IMR-90 (cell line): ENCODE data around the gene MED22. TPM values are rescaled to one million over a fixed set of nuclear protein-coding genes. Genes with fewer than 3 reads are reported as not detected.
A peak's percentile ranks its signal among the peaks of the same experiment; 100 is the strongest.

ENCODE experiments used
- ATAC-seq: fragments of 200-7000 bp; cut with Tn5 transposase; 2 replicates; pipeline ENCODE4 v1.9.1; 2020; ENCODE audit warnings: low read depth, mild to moderate bottlenecking, moderate library complexity
- BruUV-seq: library from RNA; stranded (reverse); fragments of 400-500 nt; replicated peaks from 2 replicates; lab custom pipeline; 2021; lab: Mats Ljungman, UMichigan
- CTCF ChIA-PET: fragments of 300-600 bp; formaldehyde crosslinking; extraction: SDS; loops from one replicate; lab custom pipeline; 2021; ENCODE audit warnings: antibody characterized with exemption; lab: Yijun Ruan, JAX
- POLR2A ChIA-PET: fragments of 300-600 bp; sonication (Branson Sonifier 250); formaldehyde crosslinking; loops from one replicate; lab custom pipeline; 2022; ENCODE audit warnings: antibody characterized with exemption; ENCODE audit not compliant: unreplicated experiment; lab: Charles Lee
- DNase-seq: peaks from one replicate; pipeline ENCODE4 v3.0.0; 2013
- H2AFZ ChIP-seq: replicated peaks from 2 replicates; pipeline ENCODE3; 2013; ENCODE audit warnings: low read length, mild to moderate bottlenecking; ENCODE audit not compliant: poor library complexity
- H2AK5ac ChIP-seq: 2 replicates; pipeline ENCODE4 v1.6.1; 2013; ENCODE audit warnings: low read depth, low read length, inconsistent platforms
- H2AK9ac ChIP-seq: replicated peaks from 2 replicates; pipeline ENCODE3; 2013; ENCODE audit warnings: mild to moderate bottlenecking, low read depth, low read length, moderate library complexity; ENCODE audit not compliant: poor library complexity
- H2BK120ac ChIP-seq: 2 replicates; pipeline ENCODE4 v1.6.1; 2013; ENCODE audit warnings: low read depth, low read length, inconsistent platforms
- H2BK15ac ChIP-seq: 3 replicates; pipeline ENCODE4 v1.6.1; 2013; ENCODE audit warnings: low read depth, low read length, inconsistent platforms
- H2BK20ac ChIP-seq: 2 replicates; pipeline ENCODE4 v1.6.1; 2013; ENCODE audit warnings: low read depth, mild to moderate bottlenecking, inconsistent platforms, low read length, moderate library complexity
- H2BK5ac ChIP-seq: 2 replicates; pipeline ENCODE4 v1.6.1; 2013; ENCODE audit warnings: mild to moderate bottlenecking, low read depth, low read length, inconsistent platforms; ENCODE audit not compliant: poor library complexity, severe bottlenecking
- H3K14ac ChIP-seq: replicated peaks from 2 replicates; pipeline ENCODE4 v1.6.1; 2013; ENCODE audit warnings: low read depth, low read length, inconsistent platforms
- H3K18ac ChIP-seq: 2 replicates; pipeline ENCODE4 v1.6.1; 2013; ENCODE audit warnings: low read depth, low read length, control low read depth
- H3K23ac ChIP-seq: 2 replicates; pipeline ENCODE4 v1.6.1; 2013; ENCODE audit warnings: low read depth, low read length, inconsistent platforms
- H3K27ac ChIP-seq: 2 replicates; pipeline ENCODE4 v1.5.1; 2013; ENCODE audit warnings: mild to moderate bottlenecking, control low read depth, low read length; ENCODE audit not compliant: insufficient read depth
- H3K27me3 ChIP-seq: 2 replicates; pipeline ENCODE4 v1.6.1; 2013; ENCODE audit warnings: low read length; ENCODE audit not compliant: control insufficient read depth, insufficient read depth
- H3K36me3 ChIP-seq: 2 replicates; pipeline ENCODE4 v1.6.1; 2013; ENCODE audit warnings: low read length, mixed read lengths; ENCODE audit not compliant: control insufficient read depth, insufficient read depth
- H3K4ac ChIP-seq: 2 replicates; pipeline ENCODE4 v1.6.1; 2013; ENCODE audit warnings: low read depth, low read length, inconsistent platforms
- H3K4me1 ChIP-seq: 2 replicates; pipeline ENCODE4 v1.6.1; 2013; ENCODE audit warnings: low read length, mixed read lengths; ENCODE audit not compliant: control insufficient read depth, insufficient read depth
- H3K4me2 ChIP-seq: 2 replicates; pipeline ENCODE4 v1.6.1; 2013; ENCODE audit warnings: low read depth, mild to moderate bottlenecking, control low read depth, low read length, moderate library complexity
- H3K4me3 ChIP-seq: 2 replicates; pipeline ENCODE4 v1.5.1; 2013; ENCODE audit warnings: low read depth, mild to moderate bottlenecking, control low read depth, low read length, moderate library complexity; ENCODE audit not compliant: insufficient read depth
- H3K56ac ChIP-seq: 2 replicates; pipeline ENCODE4 v1.6.1; 2013; ENCODE audit warnings: low read length, inconsistent platforms; ENCODE audit not compliant: insufficient read depth; ENCODE audit errors: extremely low read depth
- H3K79me1 ChIP-seq, 2 experiments: 2 replicates each; pipeline ENCODE4 v1.6.1; 2013; ENCODE audit warnings: low read length in 2 of 2, inconsistent platforms in 1 of 2, low read depth in 1 of 2
- H3K9ac ChIP-seq: 2 replicates; pipeline ENCODE4 v1.6.1; 2013; ENCODE audit warnings: low read depth, low read length, control low read depth
- H3K9me1 ChIP-seq: 2 replicates; pipeline ENCODE4 v1.6.1; 2013; ENCODE audit warnings: low read length, inconsistent platforms; ENCODE audit not compliant: insufficient read depth
- H3K9me3 ChIP-seq: 2 replicates; pipeline ENCODE4 v1.6.1; 2013; ENCODE audit warnings: low read length; ENCODE audit not compliant: control insufficient read depth, insufficient read depth
- H4K20me1 ChIP-seq: 2 replicates; pipeline ENCODE4 v1.6.1; 2013; ENCODE audit warnings: low read length, inconsistent platforms; ENCODE audit not compliant: insufficient read depth
- H4K5ac ChIP-seq: 2 replicates; pipeline ENCODE4 v1.6.1; 2013; ENCODE audit warnings: mild to moderate bottlenecking, low read depth, low read length, control low read depth
- H4K8ac ChIP-seq, 2 experiments: 2 replicates each; pipeline ENCODE4 v1.6.1; 2013; ENCODE audit warnings: low read depth in 2 of 2, low read length in 2 of 2, control low read depth in 1 of 2, inconsistent platforms in 1 of 2
- H4K91ac ChIP-seq: 2 replicates; pipeline ENCODE4 v1.6.1; 2013; ENCODE audit warnings: low read depth, low read length, inconsistent platforms; ENCODE audit not compliant: insufficient read depth
- BHLHE40 ChIP-seq: fragments of 150-350 bp; IDR thresholded peaks from 2 replicates; pipeline ENCODE4 v1.6.1; 2016; ENCODE audit warnings: mild to moderate bottlenecking, low read depth, low read length
- CEBPB ChIP-seq: IDR thresholded peaks from 2 replicates; pipeline ENCODE4 v1.6.1; 2012; ENCODE audit warnings: low read depth, low read length, improper control_type of control experiment
- CHD1 ChIP-seq: IDR thresholded peaks from 2 replicates; pipeline ENCODE4 v1.6.1; 2012; ENCODE audit warnings: low read depth, low read length, improper control_type of control experiment
- CTCF ChIP-seq: conservative IDR thresholded peaks from 2 replicates; pipeline ENCODE4 v1.5.1; 2012; ENCODE audit warnings: mild to moderate bottlenecking, low read depth, low read length, improper control_type of control experiment
- FOS ChIP-seq: fragments of 150-350 bp; IDR thresholded peaks from 2 replicates; pipeline ENCODE4 v1.6.1; 2016; ENCODE audit warnings: low read depth, low read length
- MAFK ChIP-seq: IDR thresholded peaks from 2 replicates; pipeline ENCODE4 v1.6.1; 2012; ENCODE audit warnings: low read depth, low read length, improper control_type of control experiment
- MAZ ChIP-seq: IDR thresholded peaks from 2 replicates; pipeline ENCODE4 v1.6.1; 2012; ENCODE audit warnings: low read depth, mild to moderate bottlenecking, low read length, improper control_type of control experiment, moderate library complexity, borderline replicate concordance
- MXI1 ChIP-seq: IDR thresholded peaks from 2 replicates; pipeline ENCODE4 v1.6.1; 2012; ENCODE audit warnings: low read depth, mild to moderate bottlenecking, low read length, moderate library complexity, borderline replicate concordance
- NFE2L2 ChIP-seq: fragments of 150-350 bp; IDR thresholded peaks from 2 replicates; pipeline ENCODE4 v1.6.1; 2016; ENCODE audit warnings: low read depth, mild to moderate bottlenecking, low read length
- POLR2A ChIP-seq: IDR thresholded peaks from 2 replicates; pipeline ENCODE4 v1.6.1; 2012; ENCODE audit warnings: mild to moderate bottlenecking, low read depth, low read length
- RAD21 ChIP-seq: IDR thresholded peaks from 2 replicates; pipeline ENCODE4 v1.6.1; 2012; ENCODE audit warnings: low read length, improper control_type of control experiment
- RCOR1 ChIP-seq: IDR thresholded peaks from 2 replicates; pipeline ENCODE4 v1.6.1; 2012; ENCODE audit warnings: mild to moderate bottlenecking, low read length, improper control_type of control experiment; ENCODE audit not compliant: insufficient replicate concordance
- RFX5 ChIP-seq: IDR thresholded peaks from 2 replicates; pipeline ENCODE4 v1.8.0; 2012; ENCODE audit warnings: low read depth, mild to moderate bottlenecking, low read length, moderate library complexity
- SMC3 ChIP-seq: fragments of 150-350 bp; IDR thresholded peaks from 2 replicates; pipeline ENCODE4 v1.6.1; 2016; ENCODE audit warnings: low read depth, mild to moderate bottlenecking, antibody characterized with exemption, low read length, moderate library complexity
- USF2 ChIP-seq: fragments of 150-350 bp; IDR thresholded peaks from 2 replicates; pipeline ENCODE4 v1.6.1; 2017; ENCODE audit warnings: mild to moderate bottlenecking, antibody characterized with exemption, low read length, low read depth
- WGBS, 2 experiments: methylation state at CpG; one replicate each; pipeline versions ENCODE4 v1.1.5 to v1.1.7; 2013; ENCODE audit warnings: missing lambda C conversion rate in 2 of 2; ENCODE audit not compliant: insufficient read length in 1 of 2; ENCODE audit errors: extremely low coverage in 2 of 2; 5-methylcytosine and 5-hydroxymethylcytosine counted together
- dilution Hi-C: fragments of 300-500 bp; cut with HindIII; formaldehyde crosslinking; loops from one replicate; pipeline ENCODE4 v1.14.3; 2018; ENCODE audit warnings: low sequenced_read_pairs; ENCODE audit not compliant: unreplicated experiment
- in situ Hi-C: fragments of 300-500 bp; cut with MboI; formaldehyde crosslinking; loops from 3 replicates; pipeline ENCODE4 v1.14.3; 2019; ENCODE audit warnings: low sequenced_read_pairs, inconsistent platforms, mixed read lengths
- intact Hi-C: fragments of 100-400 bp; cut with micrococcal nuclease; formaldehyde crosslinking; loops from 2 replicates; pipeline ENCODE4 v1.10.0; 2022
- polyA plus RNA-seq, 3 experiments: library from polyadenylated mRNA; depleted of rRNA; stranded (reverse); fragments of >200 nt; gene quantifications; 2 replicates each; pipeline ENCODE4 v1.2.3, GENCODE V29; 2012; ENCODE audit warnings: low replicate concordance in 1 of 3
- total RNA-seq: library from RNA; depleted of rRNA; stranded (reverse); fragments of >200 nt; gene quantifications from 2 replicates; pipeline ENCODE4 v1.2.3, GENCODE V29; 2012

The MED22 gene
- total and polyA plus RNA-seq, 2 of the 4 experiments (the other 2 are of a cell fraction) = 7.9 to 28.3 TPM

- in situ Hi-C loops (no loop called here), dilution Hi-C loops (no loop called here), intact Hi-C loops (no loop called here)
- peaks cover 50% of the 10 kb centered on the region for H3K36me3 ChIP-seq
- H3K9ac ChIP-seq = peak within 1 kb of the TSS; percentile 82
- H2AK9ac ChIP-seq = peak within 1 kb of the TSS; percentile 95
- peak within 1 kb of the TSS; percentile 88 for H3K4me3 ChIP-seq
- peak within 1 kb of the TSS; percentile 85 for H3K14ac ChIP-seq
- H2BK5ac ChIP-seq = peak within 1 kb of the TSS; percentile 38
- H2BK15ac ChIP-seq = no peak within 1 kb of the TSS
- H3K9me3 ChIP-seq = no peaks in the 10 kb centered on the region
- H3K4me2 ChIP-seq = peak within 1 kb of the TSS; percentile 95
- peaks cover 10% of the 10 kb centered on the region; the same call in 1 of the 2 replicates for H3K9me1 ChIP-seq
- peaks cover 17 to 34% of the 10 kb centered on the region in 2 experiments for H3K79me1 ChIP-seq
- peak within 1 kb of the TSS; percentile 64 for H4K91ac ChIP-seq
- no peak within 1 kb of the TSS for H2BK20ac ChIP-seq
- H3K27me3 ChIP-seq = no peaks in the 10 kb centered on the region
- WGBS, 2 experiments = 1% methylated on average over 35 of the region's 70 CpGs; no CpG with 5 or more reads in 1 of the 2 experiments
- H3K27ac ChIP-seq = peak within 1 kb of the TSS; percentile 81
- ATAC-seq = peak; percentile 98
- ChIA-PET POLR2A (interaction anchor here (0.6 kb wide), 1 partner anchor 11 kb away, joined by 3 read pairs; no protein-coding TSS in a partner anchor), CTCF (no interaction called here)
- H2BK120ac ChIP-seq = no peak within 1 kb of the TSS
- peak within 1 kb of the TSS; percentile 98 to 100 for H4K8ac ChIP-seq
- H3K4ac ChIP-seq = peak within 1 kb of the TSS; percentile 87
- H3K56ac ChIP-seq = peak within 1 kb of the TSS; percentile 13; the same call in 1 of the 2 replicates
- peak within 1 kb of the TSS; percentile 83 for H3K23ac ChIP-seq
- H4K20me1 ChIP-seq = no peaks in the 10 kb centered on the region
- peak within 1 kb of the TSS; percentile 67 for H4K5ac ChIP-seq
- H3K4me1 ChIP-seq = no peaks in the 10 kb centered on the region
- no TSS peak for BruUV-seq
- H2AK5ac ChIP-seq = peak within 1 kb of the TSS; percentile 97
- peak; percentile 81 for DNase-seq
- H2AFZ ChIP-seq = peak within 1 kb of the TSS; percentile 95
- H3K18ac ChIP-seq = no peak within 1 kb of the TSS
- no peak for TF ChIP-seq CTCF
- no peak for TF ChIP-seq RAD21
- TF ChIP-seq SMC3 = no peak
- TF ChIP-seq NFE2L2 = 0 out of 2 replicates have a peak, but pooled peaks have one; percentile 3
- TF ChIP-seq MAFK = no peak
- no peak for TF ChIP-seq CHD1
- peak; percentile 97 for TF ChIP-seq MAZ
- no peak for TF ChIP-seq CEBPB
- TF ChIP-seq BHLHE40 = peak; percentile 100
- TF ChIP-seq RCOR1 = no peak
- TF ChIP-seq RFX5 = no peak
- TF ChIP-seq POLR2A = 0 out of 2 replicates have a peak, but pooled peaks have one; percentile 38
- 0 out of 2 replicates have a peak, but pooled peaks have one; percentile 17 for TF ChIP-seq USF2
- TF ChIP-seq FOS = no peak
- peak; percentile 86 for TF ChIP-seq MXI1
Measured at GRCh38 chr9:133335924-133336811, 11.8 kb downstream of the MED22 start, which contains the start of gene SURF6. Gene SURF6, minus strand, starts transcription at chr9:133336188. Its CDS starts 56 bp downstream, at chr9:133336132.
